ENCODE data around the gene CD300LF. TPM values are rescaled to one million over a fixed set of nuclear protein-coding genes. Genes with fewer than 3 reads are reported as not detected.

CD300LF gene
- total RNA-seq, 1 donor from 2014 or later: 0.49 TPM

GRCh38 chr17:74734256-74734655 lies 21.5 kb upstream of the CD300LF start:
- intact Hi-C loops (cut with DNase I): no loop called here
- Histone ChIP-seq H3K4me1 (peaks cover 28% of the 10 kb centered on the region), H3K9me3 (no peaks in the 10 kb centered on the region), H3K36me3 (no peaks in the 10 kb centered on the region), H3K27ac (no peak overlapping the region), H3K27me3 (peaks cover 4% of the 10 kb centered on the region), H3K4me3 (no peak overlapping the region)
- TF ChIP-seq POLR2AphosphoS5 (IDR thresholded peaks at IDR 0.05; ENCODE audit: insufficient read depth in 1 of 2, low read depth in 1 of 2) (no peak), CTCF (IDR thresholded peaks at IDR 0.05) (no peak), POLR2A (IDR thresholded peaks at IDR 0.05) (no peak)
- DNase-seq (ENCODE audit: extremely low spot score in 2 of 2): no peak

- intact Hi-C loops (cut with DNase I): no loop called here
- TF ChIP-seq CTCF (IDR thresholded peaks at IDR 0.05) (no peak), POLR2AphosphoS5 (IDR thresholded peaks at IDR 0.05; ENCODE audit: insufficient read depth in 1 of 2, low read depth in 1 of 2) (no peak), POLR2A (IDR thresholded peaks at IDR 0.05) (no peak)
- H3K36me3 ChIP-seq: no peaks in the 10 kb centered on the region
- no peak overlapping the region for H3K4me3 ChIP-seq
- DNase-seq (ENCODE audit: extremely low spot score in 2 of 2): no peak
- H3K27me3 ChIP-seq: peaks cover 4% of the 10 kb centered on the region
- H3K27ac ChIP-seq: no peak overlapping the region
- no peaks in the 10 kb centered on the region for H3K9me3 ChIP-seq
- peaks cover 25% of the 10 kb centered on the region for H3K4me1 ChIP-seq
Observed at GRCh38 chr17:74733365-74734122, 20.8 kb upstream of the CD300LF start.

- intact Hi-C loops (cut with DNase I): no loop called here
- no peak overlapping the region for H3K27ac ChIP-seq
- no peaks in the 10 kb centered on the region for H3K36me3 ChIP-seq
- no peak overlapping the region for H3K4me3 ChIP-seq
- peaks cover 4% of the 10 kb centered on the region for H3K27me3 ChIP-seq
- no peak for DNase-seq (ENCODE audit: extremely low spot score in 2 of 2)
- TF ChIP-seq POLR2AphosphoS5 (IDR thresholded peaks at IDR 0.05; ENCODE audit: insufficient read depth in 1 of 2, low read depth in 1 of 2): no peak
- no peak for TF ChIP-seq CTCF (IDR thresholded peaks at IDR 0.05)
- no peak for TF ChIP-seq POLR2A (IDR thresholded peaks at IDR 0.05)
- no peaks in the 10 kb centered on the region for H3K9me3 ChIP-seq
- peaks cover 12% of the 10 kb centered on the region for H3K4me1 ChIP-seq
Observed at GRCh38 chr17:74732042-74732867, 19.5 kb upstream of the CD300LF start.

- no peak for DNase-seq (ENCODE audit: extremely low spot score in 2 of 2)
- Histone ChIP-seq H3K27me3 (peaks cover 4% of the 10 kb centered on the region), H3K4me1 (peaks cover 2% of the 10 kb centered on the region), H3K36me3 (no peaks in the 10 kb centered on the region), H3K27ac (no peak overlapping the region), H3K9me3 (no peaks in the 10 kb centered on the region), H3K4me3 (no peak overlapping the region)
- intact Hi-C loops (cut with DNase I): no loop called here
- TF ChIP-seq POLR2A (IDR thresholded peaks at IDR 0.05): no peak
- no peak for TF ChIP-seq POLR2AphosphoS5 (IDR thresholded peaks at IDR 0.05; ENCODE audit: insufficient read depth in 1 of 2, low read depth in 1 of 2)
- no peak for TF ChIP-seq CTCF (IDR thresholded peaks at IDR 0.05)
Observed at GRCh38 chr17:74731347-74731605, 18.6 kb upstream of the CD300LF start.
